Mucosa of gallbladder (tissue), 1 donor: ENCODE measurements around the gene MAN1A2. TPM values are rescaled to one million over a fixed set of nuclear protein-coding genes. Genes with fewer than 3 reads are reported as not detected.

Experiments
- DNase-seq: peaks from one replicate; pipeline ENCODE4 v3.0.0-alpha.2; 2020; ENCODE audit warnings: low spot score
- total RNA-seq: library from RNA; stranded (reverse); gene quantifications from one replicate; pipeline ENCODE4 v1.2.1, GENCODE V29; 2021
- donor health status: DM: no; HTN: no; CAD: no.

Gene MAN1A2
- total RNA-seq, 1 donor from 2014 or later = 51.3 TPM

DNA sequence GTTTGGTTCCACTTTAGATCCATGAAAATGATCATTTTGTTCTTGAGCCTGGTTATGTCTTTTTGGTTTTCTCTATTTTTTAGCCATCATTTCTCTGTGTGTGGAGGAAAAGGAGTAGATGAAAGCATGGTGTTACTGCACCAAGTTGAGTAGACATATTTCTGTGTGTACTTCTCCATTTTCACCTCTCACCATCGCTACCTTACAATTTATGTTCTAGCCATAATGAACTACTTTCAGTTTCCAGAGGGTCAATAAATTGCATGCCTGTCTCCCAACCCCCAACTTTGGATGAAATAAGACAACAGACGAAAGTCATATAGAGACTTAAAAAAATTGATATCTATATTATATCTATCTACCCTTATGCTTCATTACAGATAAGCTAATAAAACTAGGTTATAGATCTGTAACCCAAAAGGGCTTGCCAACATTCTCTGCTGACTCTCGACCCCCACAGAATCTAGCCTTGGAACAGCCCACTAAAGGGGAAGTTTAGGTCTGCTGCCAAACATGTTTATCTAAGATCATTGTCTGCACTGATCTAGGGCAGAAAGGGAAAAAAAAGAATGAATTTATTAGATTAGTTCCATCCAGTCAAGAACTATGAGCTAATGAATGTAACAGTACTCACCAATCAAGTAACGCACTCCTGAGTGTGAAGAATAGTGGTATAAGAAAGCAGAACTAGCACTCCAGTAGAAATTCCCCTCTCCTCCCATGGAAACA is 7.5 kb upstream of the MAN1A2 start:
- no peak for DNase-seq

DNA sequence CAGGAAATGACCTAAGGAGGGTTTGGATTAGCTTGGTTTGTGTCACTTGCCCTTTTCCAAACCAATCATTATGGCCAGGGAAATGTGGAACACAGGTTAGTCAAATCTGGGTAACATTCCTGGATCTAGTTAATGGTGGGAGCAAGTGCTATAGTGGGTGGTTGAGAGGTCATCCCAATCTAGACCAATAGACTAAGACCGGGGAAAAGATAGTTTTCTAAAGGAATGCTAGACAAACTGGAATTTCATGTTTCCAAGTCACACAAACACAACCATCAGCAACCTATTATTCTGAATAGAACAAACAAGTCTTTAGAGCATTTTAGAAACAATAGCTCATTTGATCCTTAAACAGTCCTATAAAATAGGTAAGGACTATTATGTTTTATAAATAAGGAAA is 4.3 kb upstream of the MAN1A2 start:
- no peak for DNase-seq

DNA sequence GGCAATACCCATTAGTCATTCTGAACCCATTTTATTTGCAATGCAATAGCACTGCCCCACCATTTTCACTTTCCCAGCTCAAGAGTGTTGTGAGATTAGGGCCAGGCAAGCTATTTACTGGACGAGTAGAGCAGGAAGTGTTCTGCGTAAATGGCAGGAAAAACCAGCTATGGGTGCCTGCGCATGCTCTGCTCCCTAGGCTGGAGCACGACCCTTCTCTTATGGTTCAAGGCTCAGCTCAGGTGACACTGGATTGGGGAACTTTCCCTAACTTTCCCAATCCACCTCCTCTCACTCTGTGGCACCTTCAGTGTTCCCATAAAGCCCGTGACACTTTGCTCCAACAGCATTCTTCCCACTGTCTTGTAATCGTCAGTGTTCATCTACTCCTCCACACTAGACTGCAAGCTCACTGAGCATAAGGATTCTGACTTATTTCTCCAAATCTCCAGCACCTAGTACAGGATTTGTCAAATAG is 3.6 kb upstream of the MAN1A2 start:
- DNase-seq = no peak

DNA sequence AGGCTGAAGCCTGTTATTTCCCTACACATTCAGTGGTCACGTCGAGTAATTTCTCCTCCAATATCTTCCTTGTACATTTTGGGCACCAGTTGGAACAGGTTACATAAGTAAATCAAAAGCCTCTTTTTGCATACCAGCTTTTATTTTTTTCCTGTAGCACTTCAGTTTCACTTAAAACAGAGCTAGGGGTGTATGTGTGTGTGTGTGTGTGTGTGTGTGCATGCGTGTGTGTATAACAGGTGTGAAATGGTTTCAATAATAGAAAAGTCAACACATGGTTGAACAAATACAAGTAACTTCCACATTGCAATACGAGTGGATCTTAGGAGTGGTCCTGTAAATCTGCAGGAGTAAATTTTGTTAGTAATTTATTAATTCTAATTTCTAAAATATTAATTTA is 3.0 kb upstream of the MAN1A2 start:
- no peak for DNase-seq

DNA sequence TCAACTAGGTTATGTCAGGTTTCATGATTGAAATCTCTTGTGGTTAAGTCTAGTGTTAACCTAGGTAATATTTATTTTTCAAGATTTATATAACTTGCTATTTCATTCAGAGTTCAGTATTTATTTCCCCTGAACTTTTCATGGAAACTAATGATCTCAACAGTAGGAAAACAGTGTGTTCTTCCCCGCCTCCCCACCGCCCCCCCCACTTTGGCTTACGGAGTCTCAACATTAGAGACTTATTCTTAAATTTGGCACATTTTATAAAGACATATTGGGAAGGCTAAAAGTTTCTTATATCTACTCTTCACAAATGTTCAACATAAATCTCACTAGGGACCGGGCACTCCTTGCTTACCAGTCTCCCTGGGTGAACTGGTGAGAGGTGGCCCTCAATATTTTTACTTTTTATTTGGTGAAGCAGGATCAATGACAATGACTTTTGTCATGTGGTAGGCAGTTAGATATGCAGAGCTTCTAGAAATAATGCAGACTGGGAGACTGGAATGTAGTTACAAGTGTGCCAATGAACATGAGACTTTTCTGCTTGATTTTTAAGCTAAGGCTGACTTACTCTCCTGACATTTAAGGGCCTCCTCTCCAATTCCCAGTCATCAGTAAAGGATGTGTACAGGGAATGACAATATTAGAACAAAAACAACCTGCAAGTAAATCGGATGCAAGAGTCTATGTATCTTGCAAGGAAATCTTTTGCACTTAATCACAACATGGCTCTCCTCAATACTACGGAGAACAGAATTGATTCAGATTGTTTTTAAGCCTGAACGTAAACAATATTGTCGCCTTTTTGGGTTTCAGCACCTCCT is 1.7 kb upstream of the MAN1A2 start:
- no peak for DNase-seq

DNA sequence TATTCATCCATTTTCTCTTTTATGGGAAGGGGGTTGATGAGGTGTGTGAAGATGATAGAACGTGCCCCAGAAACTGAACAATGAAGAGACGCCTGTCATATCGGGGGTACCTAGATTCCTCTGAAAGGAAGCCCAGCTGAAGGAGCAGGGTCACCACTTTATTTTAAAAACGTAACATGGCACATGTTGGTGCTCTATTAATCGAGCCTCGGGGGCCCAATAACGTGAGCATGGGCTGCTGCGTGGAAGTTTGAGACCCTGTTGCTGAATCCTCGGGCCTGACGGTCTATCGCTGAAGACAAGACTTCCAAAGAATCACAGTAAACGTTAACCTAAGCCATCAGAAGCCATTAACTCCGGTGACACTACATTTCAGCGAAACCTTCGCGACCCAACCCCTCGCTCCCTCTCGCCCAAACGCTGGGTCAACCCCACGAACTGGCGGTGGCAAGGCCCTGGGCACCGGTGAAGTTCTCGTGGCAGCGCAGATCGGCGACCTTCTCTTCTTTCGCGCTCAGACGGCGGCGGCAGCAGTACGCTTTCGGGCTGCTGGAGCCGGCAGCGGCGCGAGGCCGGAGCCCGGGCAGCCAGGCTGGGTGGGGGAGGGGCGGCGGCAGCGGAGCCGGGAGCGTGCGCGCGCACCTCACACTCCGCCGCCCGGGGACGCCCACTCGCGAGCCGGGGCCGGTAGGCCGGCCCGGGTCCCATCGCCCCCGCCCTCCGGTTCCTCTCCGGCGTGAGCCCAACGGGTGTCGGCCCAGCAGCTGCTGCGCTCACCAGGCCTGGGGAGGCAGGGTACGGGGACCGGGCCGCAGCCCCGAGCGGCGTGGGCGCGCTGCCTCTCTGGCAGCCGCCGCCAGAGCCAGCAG is 838 bp upstream of the MAN1A2 start:
- DNase-seq = peak; percentile 86

DNA sequence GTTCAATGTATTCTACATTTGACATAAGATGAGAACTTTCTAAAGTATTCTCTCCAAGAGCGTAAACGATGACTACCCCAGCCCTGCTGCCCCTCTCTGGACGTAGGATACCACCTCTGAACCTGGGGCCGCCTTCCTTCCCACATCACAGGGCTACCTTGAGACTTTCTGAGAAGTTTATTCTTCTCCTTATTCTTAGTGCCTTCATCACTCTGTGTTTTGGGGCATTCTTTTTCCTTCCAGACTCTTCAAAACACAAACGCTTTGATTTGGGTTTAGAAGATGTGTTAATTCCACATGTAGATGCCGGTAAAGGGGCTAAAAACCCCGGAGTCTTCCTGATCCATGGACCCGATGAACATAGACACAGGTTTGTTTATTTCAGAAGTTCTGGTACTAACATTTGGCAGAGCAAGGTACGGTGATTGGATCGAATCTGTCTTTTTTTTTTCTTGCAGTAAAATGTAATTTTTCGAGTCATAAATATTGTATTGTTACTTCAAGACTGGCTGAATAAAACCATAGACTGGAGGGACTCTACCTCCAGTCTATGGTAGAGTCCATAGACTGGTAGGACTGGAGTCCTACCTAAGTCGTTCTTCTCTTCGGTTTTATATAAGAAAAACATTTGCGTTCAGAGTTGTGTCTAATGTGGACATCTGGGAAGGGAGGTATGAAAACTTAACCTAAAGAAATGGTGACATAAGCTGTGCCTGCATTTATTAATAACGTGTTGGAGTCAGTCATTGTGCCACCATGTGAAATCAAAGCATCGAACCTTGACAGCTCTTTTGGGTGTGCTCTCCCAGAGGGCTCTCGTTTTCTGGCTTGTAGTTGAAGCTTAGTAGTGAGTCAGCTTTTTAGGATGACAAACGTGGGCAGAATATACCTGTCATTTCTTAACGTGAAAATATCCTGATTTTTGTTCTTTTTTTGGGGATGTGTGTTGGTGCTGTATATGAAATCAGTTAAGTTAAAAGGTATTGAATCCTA is 1.2 kb downstream of the MAN1A2 start:
- DNase-seq = no peak

DNA sequence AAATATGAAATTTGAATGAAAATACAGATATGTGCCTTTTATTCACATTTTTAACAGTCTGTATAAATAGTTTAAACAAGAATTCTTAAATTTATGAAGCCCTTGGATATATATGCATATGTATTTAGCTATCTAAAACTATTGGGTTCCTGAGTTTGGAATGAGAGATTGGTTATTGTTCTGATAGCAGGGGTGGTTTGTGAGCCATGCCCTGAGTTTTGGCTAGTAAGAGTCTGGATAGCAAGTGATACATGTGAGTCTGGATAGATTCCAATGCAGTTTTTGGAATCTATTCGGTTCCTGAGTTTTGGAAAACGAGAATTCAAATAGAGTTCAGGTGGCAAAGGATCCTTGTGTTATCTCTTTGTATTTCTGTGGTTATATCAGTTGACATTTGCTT is 2.8 kb downstream of the MAN1A2 start:
- DNase-seq = no peak

DNA sequence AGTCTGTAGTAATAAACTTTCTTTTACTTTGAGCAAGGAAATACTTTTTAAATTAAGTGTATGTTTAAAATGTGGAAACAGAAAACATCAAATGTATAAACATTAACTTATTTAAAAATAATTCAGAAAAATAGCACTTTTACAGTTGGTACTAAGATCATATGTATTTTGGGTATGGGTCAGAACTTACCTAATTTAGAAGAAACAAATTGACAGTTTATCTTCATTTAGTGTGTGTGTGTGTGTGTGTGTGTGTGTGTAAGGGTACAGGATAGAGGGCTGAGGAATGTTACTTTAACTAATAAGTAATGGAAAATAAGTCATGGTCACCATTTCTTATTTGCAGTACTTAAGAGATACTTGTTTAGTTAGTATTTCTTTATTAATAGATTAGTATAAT is 3.3 kb downstream of the MAN1A2 start:
- no peak for DNase-seq

DNA sequence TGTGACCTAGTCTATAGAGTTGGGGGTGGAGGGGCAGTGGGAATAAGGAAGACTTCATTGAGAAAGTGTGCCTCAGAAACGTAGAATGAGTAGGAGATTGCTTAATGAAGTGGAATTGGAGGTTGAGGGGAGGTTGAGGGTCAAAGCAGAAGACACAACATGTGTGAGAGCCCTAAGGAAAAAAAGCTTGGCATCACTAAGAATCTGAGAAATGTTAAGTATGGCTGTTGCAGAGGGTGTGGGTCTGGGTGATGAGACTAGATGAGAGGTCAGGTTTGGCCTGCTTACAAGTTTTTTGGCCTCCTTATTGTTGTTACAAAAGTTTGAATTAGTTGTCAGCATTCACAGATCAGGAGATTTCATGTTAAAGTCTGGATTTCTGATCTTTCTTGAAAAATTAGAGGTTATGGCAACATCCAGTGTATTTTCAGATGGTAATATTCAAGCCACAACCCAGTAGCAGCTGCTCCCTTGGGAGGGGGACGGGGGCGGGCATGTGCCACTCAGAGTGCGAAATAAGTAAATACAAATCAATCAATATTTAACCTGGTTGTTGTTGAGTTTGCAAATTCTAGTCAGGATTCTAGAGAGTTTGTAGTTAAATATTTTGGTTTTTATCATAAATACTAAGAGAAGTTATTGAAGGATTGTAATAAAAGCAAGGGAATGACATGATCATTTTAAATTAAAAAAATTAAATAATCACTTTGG is 4.3 kb downstream of the MAN1A2 start:
- DNase-seq = no peak

DNA sequence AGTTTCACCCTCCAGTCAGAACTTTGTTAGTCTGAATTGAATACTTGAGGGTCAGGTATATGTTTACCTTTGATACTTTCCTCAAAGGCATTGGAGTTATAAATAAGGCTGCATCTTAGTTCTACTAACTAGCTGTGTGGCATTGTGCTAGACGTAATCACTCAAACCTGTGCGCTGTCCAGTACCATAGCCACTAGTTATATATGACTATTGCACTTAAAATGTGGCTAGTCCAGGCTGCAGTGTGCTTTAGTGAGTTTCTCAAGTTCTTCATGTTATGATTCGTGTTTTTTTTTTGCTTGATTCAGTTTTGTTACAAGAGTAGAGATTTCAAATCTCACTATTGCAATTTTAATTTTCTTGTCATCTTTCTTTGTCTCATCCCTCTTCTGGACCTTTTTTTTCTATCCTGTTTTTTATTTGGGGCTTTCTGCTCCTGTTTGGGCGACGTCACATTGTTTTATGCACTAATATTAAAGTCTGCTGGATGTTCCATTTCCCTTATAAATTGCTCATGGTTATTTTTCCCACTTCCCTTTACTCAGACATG is 5.7 kb downstream of the MAN1A2 start:
- DNase-seq = no peak

DNA sequence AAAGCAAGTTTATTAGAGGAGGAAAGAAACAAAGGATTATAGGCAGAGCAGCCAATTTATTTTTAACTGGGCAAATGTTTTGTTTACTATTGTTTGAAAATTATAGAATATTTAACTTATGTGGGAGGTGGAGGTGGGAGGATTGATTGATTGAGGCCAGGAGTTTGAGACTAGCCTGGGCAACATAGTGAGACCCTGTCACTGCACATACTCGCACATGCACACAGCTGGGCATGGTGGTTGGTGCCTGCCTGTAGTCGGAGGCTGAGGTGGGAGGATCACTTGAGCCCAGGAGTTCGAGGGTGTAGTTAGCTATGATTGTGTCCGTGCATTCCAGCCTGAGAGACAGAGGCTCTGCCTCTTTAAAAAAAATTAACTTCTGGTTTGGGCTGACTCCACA is 6.7 kb downstream of the MAN1A2 start:
- DNase-seq = no peak

DNA sequence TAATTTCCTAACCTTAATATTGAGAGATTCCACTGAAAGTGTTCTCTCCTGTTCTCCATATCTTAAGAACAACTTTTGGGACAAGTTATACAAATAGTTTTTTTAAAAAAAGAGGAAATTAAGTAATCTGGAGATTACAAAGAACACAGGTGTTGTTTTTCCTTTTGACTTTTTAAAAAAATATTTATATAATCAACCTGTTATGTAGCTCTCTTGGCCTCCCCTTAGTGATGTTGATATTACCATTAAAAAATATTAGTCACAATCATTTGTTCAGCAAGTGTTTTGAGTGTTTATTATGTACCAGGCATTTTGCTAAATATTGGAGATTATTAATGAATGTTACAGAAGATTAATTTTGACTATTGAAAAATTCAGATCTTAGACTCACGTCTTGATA is 8.1 kb downstream of the MAN1A2 start:
- no peak for DNase-seq

DNA sequence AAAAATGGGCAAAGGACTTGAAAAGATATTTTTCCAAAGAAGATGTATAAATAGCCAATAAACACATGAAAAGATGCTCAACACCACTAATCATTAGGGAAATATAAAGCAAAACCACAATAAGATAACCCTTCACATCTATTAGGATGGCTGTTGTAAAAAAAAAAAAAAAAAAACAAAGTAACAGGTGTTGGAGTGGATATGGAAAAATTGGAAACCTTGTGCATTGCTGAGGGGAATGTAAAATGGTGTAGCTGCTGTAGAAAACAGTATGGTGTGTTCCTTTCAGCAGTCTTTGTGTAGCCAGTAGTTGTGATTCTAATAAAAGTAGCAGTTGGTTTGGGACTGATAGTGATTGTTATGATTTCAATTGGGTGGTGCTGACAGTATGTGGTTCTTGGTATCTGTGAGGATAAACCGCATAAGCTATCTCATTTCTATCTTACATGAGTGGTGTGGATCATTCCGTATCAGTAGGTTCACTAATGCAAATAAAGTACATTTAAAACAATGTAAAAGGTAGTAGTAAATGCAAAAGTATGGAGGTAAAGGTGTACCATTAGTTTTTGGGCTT is 19.9 kb downstream of the MAN1A2 start:
- no peak for DNase-seq

DNA sequence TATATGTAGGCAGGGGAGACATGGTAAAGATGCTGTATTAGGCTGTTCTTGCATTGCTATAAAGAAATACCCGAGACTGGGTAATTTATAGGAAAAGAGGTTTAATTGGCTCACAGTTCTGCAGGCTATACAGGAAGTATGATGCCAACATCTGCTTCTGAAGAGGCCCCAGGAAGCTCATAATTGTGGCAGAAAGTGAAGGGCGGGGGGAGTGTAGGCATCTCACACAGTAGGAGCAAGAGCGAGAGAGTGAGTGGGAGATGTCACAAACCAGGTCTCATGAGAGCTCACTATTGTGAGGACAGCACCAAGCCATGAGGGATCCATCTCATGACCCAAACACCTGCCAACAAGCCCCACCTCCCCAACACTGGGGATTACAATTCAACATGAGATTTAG is 21.1 kb downstream of the MAN1A2 start:
- DNase-seq = no peak

DNA sequence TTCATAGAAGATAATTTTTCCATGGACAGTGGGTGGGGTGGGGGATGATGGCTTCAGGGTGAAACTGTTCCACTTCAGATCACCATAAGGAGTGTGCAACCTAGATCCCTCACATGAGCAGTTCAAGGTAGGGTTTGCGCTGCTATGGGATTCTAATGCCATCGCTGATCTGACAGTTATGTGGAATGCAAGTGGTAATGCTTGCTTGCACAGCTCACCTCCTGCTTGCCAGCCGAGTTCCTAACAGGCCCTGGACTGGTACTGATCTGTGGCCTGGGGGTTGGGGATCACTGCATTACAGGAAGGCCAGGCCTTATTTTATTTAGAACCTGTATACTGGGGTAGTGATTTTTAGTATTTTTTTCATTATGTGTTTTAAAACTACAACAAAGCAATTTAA is 22.0 kb downstream of the MAN1A2 start:
- no peak for DNase-seq

DNA sequence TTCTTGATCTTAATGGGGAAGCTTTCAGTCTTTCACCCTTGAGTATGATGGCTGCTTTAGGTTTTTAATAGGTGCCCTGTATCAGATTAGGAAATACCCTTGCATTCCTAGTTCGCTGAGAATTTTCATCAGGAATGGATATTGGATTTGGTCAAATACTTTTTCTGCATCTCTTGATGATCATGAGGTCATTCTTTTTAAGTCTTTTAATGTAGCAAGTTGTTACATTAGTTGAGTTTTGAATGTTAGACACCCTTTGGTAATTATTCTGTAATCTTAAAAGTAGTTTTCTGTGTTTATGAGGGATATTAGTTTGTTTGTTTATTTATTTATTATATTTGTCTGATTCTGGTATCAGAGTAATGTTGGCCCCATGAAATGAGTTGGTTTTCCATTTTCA is 22.5 kb downstream of the MAN1A2 start:
- DNase-seq = no peak

DNA sequence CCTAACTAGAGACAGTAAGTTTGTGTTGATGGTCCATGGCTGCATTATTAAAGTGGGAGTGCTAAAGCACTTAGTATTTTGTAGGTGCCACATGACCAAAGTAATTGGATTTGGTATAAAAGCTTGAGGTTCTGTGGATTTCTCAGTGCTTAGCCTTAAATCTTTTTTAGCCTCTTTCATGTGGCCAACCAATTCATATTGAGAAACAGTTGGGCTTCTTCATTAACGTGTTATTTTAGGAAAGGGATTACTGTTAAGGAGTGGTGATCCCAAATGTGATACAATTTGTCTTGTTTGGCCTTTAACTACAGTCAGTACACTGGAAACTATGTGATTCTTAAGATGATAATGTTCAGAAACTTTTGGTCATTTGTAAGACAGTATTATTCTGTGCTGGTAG is 25.5 kb downstream of the MAN1A2 start:
- DNase-seq = no peak

DNA sequence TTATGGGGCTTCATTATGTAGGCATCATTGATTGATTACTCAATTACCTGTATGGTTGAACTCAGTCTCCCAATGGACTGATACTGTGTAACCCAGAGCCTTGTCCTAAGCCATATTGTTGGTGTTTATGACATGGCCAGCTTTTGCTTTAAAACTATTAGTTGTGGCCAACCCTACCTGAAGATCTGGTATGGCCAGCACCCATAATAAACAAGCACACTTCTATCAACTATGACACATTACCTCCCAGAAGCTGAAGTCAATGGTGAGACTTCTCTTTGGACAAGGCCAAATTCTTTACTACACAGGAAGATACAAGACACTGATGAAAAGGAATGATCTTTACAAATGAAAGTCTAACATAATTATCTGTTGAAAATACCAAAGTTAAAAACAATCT is 28.8 kb downstream of the MAN1A2 start:
- no peak for DNase-seq

DNA sequence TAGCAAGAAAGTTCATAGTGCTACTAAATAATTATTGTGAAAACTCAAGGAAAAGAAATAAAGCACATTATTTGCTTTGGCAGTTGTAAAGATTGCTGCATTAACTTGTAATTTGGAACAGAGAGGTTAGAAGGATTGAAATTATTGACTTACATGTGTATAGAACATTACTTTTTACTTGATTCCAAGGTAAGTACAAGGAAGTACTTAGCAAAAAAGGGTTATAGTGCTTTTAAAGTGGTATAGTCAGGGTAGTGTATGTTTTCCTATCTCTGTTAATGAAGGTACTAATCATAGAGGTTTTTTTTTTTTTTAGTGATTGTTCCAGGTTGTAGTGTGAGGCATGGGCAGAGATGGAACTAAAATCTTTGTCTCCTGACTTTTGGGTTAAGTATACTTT is 29.4 kb downstream of the MAN1A2 start:
- no peak for DNase-seq
